GM19328 (cell line): ENCODE results near the gene KCNA10.

Source experiments
- ATAC-seq: cut with Tn5 transposase; IDR thresholded peaks from one replicate; pipeline ENCODE4 v1.9.1; 2021; ENCODE audit warnings: mild to moderate bottlenecking, moderate library complexity; ENCODE audit not compliant: unreplicated experiment

The KCNA10 gene

GRCh38 chr1:110478886-110479285, 40.1 kb downstream of the KCNA10 start:
- ATAC-seq = no peak

DNA sequence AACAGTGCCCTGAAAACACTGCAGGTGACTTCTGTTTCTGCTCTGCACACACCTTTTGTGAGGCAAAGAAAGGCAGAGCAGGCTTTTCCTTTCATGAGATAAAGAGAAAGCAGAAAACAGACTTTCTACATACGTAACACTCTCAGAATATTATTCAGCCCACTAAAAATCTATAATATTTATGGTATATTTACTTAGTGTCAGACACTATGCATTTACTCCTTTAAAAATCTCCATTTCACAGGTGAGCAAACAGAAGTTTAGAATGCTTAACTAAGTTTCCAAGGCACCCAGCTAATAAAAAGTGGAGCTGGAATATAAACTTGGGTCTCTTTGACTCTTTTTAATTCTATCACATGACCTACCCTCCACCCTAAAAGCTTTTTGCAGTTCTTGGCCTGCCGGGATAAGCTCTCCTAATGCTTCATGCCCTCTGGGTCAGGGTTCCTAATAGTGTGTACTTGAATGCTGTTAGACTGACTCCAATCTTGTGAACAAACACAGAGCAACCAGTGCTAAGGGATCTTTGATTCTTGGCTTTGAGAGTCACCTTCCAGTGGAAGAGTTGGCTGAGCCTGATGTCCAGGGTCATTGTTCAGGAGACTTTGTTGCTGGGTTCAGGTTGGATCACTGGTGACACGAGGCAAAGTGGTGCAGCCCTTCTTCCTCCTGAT, 40.9 kb downstream of the KCNA10 start:
- no peak for ATAC-seq

DNA sequence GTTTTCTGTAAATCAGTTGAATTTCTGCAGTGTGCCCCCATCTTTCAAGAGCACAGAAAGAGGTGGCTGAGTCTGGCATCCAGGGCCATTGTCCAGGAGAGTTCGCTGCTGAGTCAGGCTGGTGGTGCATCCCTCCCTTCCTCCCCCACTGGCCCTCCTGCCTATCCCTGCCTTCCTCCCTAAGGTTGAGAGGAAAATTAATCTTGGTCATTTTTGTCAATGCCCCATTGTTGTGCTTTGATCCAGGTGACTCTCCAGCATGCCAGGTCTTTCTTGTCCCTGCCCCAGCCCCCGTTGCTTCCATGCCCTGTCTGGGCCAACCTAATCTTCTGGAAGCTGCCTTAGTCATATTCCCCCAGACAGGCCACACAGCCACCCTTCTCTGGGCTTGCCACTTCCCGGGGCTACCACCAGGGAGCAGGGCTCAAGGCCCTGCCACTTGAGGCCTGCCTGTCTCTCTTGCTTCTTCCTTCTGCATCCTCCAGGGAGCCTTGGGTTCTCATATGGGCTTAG, 41.5 kb downstream of the KCNA10 start:
- no peak for ATAC-seq

DNA sequence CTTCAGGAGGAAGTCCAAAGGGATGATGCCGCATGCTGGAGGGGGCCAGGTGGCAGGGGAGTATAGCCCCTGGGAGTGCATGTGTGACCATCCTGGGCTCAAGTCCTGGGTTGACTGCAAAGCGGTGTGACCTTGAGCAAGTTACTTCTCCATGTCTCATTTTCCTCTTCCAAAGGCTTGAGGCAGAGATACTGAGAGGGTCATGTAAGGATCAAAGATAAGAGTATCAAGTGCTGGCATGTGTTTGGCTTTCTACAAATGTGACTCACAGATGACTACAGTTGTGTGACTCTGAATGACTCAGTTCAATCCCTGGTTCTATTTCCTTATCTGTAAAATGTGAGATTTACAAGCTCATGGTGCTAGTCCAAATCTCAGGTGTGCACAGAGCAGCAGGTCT, 41.9 kb downstream of the KCNA10 start:
- no peak for ATAC-seq

DNA sequence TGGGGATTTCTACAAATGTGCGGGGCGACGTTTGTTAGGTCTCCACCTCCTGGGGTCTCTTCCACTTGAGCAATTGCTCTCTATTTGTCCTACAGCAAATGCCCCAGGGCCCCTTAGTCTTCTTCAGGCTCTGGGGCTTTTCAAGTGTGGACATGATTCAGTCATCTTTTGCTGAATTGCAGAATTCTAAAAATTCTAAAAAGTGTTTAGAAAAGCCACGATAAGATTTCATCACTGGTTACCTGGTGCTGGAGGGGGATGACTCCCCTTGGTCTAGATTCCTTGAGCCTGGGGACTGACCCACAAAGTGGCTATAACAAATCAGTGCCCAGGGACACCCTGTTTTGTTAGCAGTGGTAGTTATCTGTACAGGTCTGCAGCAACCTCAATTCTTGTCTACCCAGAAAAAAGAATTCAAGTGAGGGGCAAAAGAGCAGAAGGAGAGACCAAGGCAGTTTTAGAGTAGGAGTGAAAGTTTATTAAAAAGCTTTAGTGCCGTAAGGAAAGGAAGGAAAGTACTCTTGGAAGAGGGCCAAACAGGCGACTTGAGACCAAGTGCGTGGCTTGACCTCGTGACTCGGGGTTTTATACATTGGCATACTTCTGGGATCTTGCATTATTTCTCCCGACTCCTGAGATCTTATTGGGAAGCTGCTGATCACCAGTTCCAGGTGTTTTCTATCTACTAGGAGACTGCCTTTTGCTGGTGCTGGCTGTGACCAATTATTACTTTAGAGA, 42.8 kb downstream of the KCNA10 start:
- ATAC-seq = no peak

GRCh38 chr1:110475362-110476027, 43.5 kb downstream of the KCNA10 start:
- ATAC-seq = no peak

GRCh38 chr1:110474444-110474843, 44.5 kb downstream of the KCNA10 start:
- no peak for ATAC-seq

DNA sequence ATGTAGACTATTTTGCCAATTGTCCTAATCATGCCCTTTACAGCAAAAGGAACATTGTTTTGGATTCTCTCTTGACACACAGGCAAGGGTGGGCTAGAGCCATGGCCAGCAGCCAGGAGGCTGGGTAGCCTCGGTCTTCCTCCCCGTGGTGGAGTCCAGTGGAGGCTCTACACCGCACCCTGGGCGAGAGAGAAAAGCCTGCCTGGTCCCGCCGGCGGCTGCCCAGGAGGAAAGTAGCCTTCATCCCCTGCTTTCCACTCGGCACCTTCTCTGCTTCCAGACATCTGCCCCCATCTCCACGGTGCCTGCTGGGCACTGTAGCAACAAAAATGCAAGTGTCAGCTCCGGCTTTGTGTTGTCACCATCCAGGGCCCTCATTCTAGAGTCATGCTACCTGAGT, 46.4 kb downstream of the KCNA10 start:
- ATAC-seq = no peak

GRCh38 chr1:110471131-110471530, 47.8 kb downstream of the KCNA10 start:
- no peak for ATAC-seq
